T-helper 17 cell (primary cell): ENCODE measurements around the gene CEACAM1. TPM values are rescaled to one million over a fixed set of nuclear protein-coding genes. Genes with fewer than 3 reads are reported as not detected.

Experiments
- total RNA-seq, 4 donors: library from RNA in 2 of 4; stranded (reverse) in 2 of 4; gene quantifications; one replicate each; pipeline ENCODE4 v1.2.3 and lab custom pipeline; 2022 to 2026

CEACAM1 gene
- total RNA-seq, 2 donors from 2014 or later = 5.6 to 10.0 TPM

Other genes with a start within 250 kb of the CEACAM1 start
- under 1 TPM in 1 of 2 donors, not detected in 1; 0.50 TPM for gene PRR19, start 226.3 kb downstream of the CEACAM1 start, total RNA-seq
- gene PAFAH1B3, start 225.9 kb downstream of the CEACAM1 start, total RNA-seq = 10 to 100 TPM; 16.0 to 17.7 TPM
- not detected for gene TMEM145, start 215.2 kb downstream of the CEACAM1 start, total RNA-seq
- 1 to 10 TPM; 4.6 to 6.1 TPM for gene MEGF8, start 202.8 kb downstream of the CEACAM1 start, total RNA-seq
- gene CNFN, start 138.2 kb downstream of the CEACAM1 start, total RNA-seq = not detected
- 10 to 100 TPM; 14.5 to 16.9 TPM for gene LIPE, start 101.1 kb downstream of the CEACAM1 start, total RNA-seq
- not detected for gene CXCL17, start 85.5 kb downstream of the CEACAM1 start, total RNA-seq
- not detected for gene CEACAM8, start 66.4 kb upstream of the CEACAM1 start, total RNA-seq
- gene PSG3, start 212.0 kb upstream of the CEACAM1 start, total RNA-seq = under 1 TPM; 0.42 to 0.65 TPM
- gene PSG8, start 237.2 kb upstream of the CEACAM1 start, total RNA-seq = not detected